Astrocyte (in vitro differentiated cells and primary cell): Measurements from ENCODE around the gene CDK16.

Experiments used
- EZH2 ChIP-seq: IDR thresholded peaks from 2 replicates; pipeline ENCODE4 v1.6.1; 2012; ENCODE audit warnings: mild to moderate bottlenecking, low read length, inconsistent platforms; ENCODE audit not compliant: insufficient read depth
- TF ChIP-seq, protein P1 (sequence below): IDR thresholded peaks from 2 replicates; pipeline ENCODE4 v1.5.1; 2011; ENCODE audit warnings: low read depth, mild to moderate bottlenecking, inconsistent platforms, low read length, moderate library complexity; ENCODE audit not compliant: insufficient read depth

DNA sequence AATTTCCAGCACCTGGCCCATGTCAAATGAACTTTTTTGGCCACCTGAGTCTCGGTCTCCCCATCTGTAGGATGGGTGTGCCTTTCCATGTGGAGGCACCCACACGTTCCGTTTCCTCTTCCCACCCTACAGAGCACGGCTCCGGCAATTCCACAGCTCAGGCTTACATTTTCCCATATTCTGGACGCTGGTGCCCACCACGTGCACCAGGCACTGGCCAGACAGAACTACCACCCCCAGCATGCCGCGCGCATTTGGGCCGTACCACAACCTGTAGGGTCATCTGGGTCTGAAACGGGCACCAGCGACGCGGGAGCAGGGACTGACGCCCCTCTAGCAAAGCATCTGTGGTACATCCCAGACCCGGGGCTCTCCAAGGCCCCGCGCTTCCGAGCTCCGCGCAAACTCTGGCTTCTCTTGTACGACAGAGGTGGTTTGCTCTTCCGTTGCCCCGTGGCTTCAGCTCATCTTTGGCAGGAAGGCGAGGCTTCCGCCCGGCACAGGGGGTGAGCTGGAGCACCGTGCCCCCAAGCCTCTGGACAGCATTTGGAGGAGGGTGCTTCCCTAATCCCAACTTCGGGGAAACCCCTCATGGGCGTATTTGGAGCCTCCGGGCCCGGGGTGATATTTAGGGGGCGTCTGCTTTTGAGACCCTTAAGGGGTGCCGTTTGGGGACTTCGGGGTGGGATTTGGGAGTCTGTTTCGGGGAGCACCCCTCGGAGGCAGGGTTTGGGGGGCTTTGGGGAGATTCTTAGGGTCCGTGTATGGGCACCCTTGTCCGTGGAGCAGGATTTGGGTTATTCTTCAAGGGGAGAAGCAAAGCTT lies 27.8 kb upstream of the CDK16 start:
- TF ChIP-seq, protein P1, sequence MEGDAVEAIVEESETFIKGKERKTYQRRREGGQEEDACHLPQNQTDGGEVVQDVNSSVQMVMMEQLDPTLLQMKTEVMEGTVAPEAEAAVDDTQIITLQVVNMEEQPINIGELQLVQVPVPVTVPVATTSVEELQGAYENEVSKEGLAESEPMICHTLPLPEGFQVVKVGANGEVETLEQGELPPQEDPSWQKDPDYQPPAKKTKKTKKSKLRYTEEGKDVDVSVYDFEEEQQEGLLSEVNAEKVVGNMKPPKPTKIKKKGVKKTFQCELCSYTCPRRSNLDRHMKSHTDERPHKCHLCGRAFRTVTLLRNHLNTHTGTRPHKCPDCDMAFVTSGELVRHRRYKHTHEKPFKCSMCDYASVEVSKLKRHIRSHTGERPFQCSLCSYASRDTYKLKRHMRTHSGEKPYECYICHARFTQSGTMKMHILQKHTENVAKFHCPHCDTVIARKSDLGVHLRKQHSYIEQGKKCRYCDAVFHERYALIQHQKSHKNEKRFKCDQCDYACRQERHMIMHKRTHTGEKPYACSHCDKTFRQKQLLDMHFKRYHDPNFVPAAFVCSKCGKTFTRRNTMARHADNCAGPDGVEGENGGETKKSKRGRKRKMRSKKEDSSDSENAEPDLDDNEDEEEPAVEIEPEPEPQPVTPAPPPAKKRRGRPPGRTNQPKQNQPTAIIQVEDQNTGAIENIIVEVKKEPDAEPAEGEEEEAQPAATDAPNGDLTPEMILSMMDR = no peak
- no peak for TF ChIP-seq EZH2
